ENCODE measurements around the gene LPCAT1.

DNA sequence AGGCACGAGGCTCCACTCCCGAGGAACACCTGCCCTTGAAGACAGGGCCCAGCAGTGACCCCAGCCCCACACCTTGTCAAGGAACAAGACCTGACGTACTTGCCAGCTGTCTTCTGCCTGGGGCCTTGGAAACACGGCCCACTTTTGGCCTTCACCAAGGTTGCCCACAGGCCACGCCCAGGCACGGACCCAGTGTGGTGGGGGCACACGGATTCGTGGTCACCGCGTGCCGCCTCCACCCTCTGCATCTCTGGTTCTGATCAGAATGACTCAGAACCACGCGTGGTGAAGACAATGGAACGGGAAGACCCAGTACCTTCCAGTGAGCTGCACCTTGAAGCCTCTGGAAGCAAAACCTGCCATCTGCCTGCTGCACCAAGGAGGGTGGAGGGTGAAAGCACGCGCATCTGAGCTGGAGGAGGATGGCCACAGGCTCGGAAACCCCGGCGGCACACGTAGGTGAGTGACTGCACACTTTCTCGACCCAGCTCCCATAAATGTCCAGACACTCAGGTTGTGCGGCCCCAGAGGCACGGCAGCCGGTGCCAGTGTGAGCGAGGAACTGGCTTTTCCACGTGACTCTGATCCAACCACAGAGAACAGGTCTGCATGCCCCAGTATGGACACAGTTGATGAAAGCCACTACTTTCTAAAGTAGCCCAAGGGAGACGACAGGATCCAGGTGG, 36.5 kb downstream of the LPCAT1 start:
- TF ChIP-seq, protein P1, sequence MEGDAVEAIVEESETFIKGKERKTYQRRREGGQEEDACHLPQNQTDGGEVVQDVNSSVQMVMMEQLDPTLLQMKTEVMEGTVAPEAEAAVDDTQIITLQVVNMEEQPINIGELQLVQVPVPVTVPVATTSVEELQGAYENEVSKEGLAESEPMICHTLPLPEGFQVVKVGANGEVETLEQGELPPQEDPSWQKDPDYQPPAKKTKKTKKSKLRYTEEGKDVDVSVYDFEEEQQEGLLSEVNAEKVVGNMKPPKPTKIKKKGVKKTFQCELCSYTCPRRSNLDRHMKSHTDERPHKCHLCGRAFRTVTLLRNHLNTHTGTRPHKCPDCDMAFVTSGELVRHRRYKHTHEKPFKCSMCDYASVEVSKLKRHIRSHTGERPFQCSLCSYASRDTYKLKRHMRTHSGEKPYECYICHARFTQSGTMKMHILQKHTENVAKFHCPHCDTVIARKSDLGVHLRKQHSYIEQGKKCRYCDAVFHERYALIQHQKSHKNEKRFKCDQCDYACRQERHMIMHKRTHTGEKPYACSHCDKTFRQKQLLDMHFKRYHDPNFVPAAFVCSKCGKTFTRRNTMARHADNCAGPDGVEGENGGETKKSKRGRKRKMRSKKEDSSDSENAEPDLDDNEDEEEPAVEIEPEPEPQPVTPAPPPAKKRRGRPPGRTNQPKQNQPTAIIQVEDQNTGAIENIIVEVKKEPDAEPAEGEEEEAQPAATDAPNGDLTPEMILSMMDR (conservative IDR thresholded peaks at IDR 0.05; ENCODE audit: low read depth in 2 of 2) = no peak
- TF ChIP-seq, protein P2, sequence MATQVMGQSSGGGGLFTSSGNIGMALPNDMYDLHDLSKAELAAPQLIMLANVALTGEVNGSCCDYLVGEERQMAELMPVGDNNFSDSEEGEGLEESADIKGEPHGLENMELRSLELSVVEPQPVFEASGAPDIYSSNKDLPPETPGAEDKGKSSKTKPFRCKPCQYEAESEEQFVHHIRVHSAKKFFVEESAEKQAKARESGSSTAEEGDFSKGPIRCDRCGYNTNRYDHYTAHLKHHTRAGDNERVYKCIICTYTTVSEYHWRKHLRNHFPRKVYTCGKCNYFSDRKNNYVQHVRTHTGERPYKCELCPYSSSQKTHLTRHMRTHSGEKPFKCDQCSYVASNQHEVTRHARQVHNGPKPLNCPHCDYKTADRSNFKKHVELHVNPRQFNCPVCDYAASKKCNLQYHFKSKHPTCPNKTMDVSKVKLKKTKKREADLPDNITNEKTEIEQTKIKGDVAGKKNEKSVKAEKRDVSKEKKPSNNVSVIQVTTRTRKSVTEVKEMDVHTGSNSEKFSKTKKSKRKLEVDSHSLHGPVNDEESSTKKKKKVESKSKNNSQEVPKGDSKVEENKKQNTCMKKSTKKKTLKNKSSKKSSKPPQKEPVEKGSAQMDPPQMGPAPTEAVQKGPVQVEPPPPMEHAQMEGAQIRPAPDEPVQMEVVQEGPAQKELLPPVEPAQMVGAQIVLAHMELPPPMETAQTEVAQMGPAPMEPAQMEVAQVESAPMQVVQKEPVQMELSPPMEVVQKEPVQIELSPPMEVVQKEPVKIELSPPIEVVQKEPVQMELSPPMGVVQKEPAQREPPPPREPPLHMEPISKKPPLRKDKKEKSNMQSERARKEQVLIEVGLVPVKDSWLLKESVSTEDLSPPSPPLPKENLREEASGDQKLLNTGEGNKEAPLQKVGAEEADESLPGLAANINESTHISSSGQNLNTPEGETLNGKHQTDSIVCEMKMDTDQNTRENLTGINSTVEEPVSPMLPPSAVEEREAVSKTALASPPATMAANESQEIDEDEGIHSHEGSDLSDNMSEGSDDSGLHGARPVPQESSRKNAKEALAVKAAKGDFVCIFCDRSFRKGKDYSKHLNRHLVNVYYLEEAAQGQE (IDR thresholded peaks at IDR 0.05; ENCODE audit: unreplicated experiment) = no peak

Data from GM23338 (cell line).